HG03378 (cell line): Measurements from ENCODE around the gene KAZN.

Source experiments
- ATAC-seq: cut with Tn5 transposase; IDR thresholded peaks from one replicate; pipeline ENCODE4 v1.9.1; 2021; ENCODE audit warnings: mild to moderate bottlenecking, moderate library complexity; ENCODE audit not compliant: unreplicated experiment

The KAZN gene

GRCh38 chr1:14897997-14898645, 299.6 kb downstream of the KAZN start:
- no peak for ATAC-seq

- no peak for ATAC-seq
Measured at GRCh38 chr1:14899686-14900085, 301.2 kb downstream of the KAZN start.

DNA sequence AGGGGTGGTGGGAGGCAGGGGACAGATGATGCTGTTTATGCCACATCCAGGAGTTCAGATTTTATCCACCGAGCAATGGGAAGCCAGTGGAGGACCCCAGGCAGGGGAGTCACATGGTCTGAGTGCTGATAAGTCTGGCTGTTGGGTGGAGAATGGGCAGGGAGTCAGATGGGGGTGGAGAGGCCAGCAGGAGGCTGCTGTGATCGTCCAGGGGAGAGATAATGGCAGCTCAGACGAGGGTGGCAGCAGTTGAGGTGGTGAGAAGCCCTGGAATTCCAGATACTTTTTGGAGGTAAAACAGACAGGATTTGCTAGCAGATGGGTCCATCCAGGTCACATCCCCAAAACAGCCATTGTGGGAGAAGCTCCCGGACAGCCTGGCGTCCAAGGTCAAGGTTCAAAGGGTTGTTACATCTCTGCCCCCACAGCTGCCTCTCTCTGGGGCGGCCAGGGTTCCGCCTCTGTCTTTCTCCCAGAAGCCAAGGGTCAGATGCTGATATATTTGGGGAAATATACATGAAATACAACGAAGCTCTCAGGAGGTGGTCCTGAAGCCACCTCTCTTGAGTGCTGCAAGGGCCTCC, 303.0 kb downstream of the KAZN start:
- ATAC-seq = no peak

DNA sequence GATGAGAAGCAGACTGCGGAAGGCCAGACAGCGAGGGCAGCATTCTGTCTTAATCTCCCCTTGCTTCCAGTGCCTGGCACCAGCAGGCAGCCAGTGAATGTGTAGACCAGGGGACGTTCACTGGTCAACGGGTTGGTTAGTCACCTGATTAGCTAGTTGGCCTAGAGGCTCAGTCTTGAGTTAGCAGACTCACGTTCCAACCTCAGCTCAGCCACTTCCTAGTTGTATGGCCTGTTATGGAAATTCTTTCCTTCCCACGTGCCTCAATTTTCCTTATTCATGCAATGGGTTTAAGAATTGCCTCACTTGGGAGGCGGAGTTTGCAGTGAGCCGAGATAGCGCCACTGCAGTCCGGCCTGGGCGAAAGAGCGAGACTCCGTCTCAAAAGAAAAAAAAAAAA, 305.4 kb downstream of the KAZN start:
- no peak for ATAC-seq

GRCh38 chr1:14906665-14907064, 308.2 kb downstream of the KAZN start:
- ATAC-seq = no peak

DNA sequence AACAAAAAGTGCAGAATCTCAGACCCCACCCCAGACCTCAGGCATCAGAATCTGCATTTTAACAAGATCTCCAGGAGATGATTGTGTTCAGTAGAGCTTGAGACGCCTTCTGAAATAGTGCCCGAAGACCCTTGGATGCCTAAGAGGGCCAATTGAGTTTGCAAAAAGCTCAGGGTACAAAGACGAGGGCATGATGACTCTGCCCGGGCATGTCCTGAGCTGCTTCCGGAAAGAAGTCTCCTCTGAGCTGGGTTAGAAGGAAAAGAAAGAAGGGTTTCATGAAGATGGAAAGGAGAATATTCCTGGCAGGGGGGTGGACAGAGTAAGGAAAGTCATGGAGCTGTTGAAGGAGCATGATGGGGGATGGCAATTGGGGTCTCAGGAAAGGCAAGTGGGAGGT, 308.9 kb downstream of the KAZN start:
- no peak for ATAC-seq

GRCh38 chr1:14909273-14909672, 310.8 kb downstream of the KAZN start:
- ATAC-seq = no peak

DNA sequence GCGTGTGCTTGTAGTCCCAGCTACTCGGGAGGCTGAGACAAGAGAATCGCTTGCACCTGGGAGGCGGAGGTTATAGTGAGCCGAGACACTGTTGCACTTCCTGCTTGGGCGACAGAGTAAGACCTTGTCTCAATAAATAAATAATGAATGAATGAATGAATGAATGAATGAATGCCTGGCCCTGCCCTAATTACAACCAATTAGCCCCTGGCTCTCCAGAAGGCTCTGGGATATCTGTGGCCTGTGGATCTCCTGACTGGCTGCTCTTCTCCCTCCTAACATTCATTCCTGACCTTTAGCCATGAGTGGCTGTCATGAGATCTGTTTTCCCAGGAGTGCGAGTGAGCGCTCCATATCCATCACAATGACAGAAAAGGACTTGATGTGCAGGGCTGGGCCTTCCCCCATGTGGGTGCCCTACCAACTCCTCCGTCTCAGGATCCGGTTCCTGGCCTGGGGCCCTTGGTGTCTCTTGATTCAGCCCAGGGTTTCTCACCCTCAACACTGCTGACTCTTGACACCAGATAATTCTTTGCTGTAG, 311.5 kb downstream of the KAZN start:
- no peak for ATAC-seq

DNA sequence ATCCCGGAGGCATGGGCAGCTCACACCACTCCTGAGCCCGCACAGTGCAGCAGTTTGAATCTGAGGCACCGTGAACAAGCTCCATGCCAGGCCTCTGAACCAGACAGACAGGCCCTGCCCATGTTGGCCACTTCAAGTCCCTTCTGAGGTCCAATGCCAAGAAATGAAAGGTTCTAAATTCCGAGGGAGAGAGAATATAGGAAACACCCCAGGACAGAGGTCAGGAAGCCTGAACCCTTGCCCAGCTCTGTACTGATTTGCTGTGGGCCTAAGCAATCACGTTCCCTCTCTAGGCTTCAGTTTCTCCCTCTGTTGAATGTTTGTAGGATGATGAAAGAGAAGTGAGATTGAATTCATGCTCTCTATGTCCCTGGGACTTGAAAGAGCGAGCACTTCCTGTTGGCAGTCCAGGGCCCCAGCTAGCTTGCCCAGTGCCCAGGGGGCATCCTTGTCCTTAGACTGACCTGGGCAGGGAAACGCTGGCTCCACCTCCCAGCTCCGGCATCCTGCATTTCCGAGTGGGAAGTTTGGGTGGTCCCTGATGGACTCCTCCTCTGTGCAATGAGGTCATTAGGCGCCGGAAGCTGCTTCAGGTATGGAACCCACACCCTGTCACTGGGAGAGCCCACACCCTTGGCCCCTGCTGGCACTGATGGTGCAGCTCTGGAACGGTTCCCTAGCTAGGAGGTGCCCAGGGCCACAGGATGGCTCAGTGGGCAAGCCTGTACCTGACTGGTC, 312.7 kb downstream of the KAZN start:
- no peak for ATAC-seq

DNA sequence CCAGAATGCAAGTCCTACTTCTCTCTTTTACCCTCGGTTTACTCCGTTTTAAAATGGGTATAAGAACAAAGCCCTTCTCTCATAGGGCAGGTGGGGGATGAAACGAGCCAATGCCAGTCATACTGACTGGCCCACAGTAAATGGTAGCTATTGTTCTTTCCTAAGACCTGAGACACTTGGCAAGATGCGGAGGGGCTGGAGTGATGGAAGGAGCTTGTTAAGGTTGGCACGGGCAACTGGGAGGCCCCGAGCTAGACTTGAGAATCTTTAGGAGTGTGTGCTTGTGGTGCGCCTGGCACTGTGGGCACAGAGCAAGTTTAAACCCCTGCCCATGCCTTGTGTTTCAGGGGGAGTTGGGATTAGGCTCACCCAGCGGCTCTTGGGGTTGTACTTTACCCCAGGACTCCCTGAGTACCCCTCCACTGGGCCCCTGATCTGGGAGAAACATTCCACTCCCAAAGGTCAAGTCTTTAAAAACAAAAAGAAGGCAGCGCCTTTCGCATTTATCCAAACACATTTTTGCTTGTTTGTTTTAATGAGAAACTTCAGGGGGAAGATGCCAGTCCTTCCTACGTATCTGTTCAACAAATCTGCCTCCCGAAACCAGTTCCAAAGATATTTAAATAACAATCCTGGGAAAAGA, 314.5 kb downstream of the KAZN start:
- no peak for ATAC-seq

GRCh38 chr1:14913482-14914177, 315.1 kb downstream of the KAZN start:
- ATAC-seq = no peak

GRCh38 chr1:14914351-14914988, 316.0 kb downstream of the KAZN start:
- no peak for ATAC-seq

DNA sequence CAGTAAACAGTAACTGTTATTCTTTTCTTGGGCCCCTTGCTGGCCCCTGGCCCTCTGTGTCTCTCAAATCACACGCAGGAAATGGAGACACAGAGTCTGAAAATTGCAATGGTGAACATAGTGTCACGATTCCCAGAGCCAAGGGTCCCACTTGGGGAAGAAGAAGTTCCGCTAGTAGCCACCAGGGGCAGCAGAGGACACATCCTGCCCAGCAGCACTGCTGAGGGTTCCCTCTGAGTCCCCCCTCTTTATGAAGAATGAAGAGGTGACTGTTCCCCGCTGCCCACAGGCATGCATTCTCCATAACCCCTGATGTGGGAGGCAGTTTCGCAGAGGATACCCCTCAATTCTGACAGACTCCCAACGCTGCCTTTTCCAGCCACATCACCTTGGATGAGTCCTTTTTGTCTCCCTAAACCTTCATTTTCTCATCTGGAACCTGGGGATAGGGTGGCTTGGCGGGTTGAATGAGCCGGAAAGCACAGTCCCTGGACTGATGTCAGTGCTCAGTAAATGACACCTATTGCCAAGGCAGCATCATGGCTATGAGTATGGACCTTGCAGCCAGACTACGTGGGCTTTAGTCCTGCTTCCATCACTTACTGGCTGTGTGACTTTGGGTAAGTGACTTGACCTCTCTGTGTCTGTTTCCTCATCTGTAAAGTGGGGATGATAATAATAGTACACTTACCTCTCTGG, 317.0 kb downstream of the KAZN start:
- no peak for ATAC-seq

GRCh38 chr1:14919289-14919688, 320.8 kb downstream of the KAZN start:
- ATAC-seq = no peak

GRCh38 chr1:14919751-14920150, 321.3 kb downstream of the KAZN start:
- ATAC-seq = no peak

GRCh38 chr1:14921057-14921456, 322.6 kb downstream of the KAZN start:
- ATAC-seq = no peak

DNA sequence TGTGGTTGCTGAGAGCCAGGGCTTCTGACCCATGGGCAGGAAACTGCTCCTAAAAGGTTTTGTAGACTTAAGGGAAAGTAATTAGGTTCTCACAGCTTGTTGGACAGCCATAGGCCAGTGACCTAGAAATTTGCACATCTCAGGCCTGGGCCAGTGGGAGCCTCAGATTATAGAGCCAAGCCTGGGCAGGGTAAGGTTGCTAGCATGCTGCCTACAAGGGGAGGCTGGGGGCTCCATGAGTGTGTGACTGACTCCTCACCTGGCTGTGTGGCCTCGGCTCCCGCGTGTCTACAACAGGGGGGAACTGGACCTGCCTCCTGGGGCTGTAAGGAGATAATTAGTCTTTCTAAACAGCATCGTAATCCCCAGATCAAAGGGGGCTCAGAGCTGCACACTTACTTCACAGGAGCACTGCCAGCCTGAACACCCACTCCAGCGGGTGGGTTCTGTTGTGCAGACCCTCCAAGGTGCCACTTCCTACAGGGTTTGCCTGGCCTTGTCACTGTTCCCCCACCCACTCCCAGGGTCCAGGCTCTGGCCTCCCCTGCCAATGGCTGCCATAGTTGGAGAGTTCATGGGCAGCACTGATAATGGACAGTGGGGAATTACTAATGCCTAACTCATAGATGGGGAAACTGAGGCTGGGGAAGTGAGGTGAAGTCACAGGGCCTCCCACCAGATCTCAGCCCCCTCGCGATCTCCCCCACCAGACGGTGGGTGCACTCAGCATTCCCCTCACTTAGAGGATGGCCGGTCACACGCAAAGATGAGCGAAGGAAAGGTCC, 324.6 kb downstream of the KAZN start:
- no peak for ATAC-seq

DNA sequence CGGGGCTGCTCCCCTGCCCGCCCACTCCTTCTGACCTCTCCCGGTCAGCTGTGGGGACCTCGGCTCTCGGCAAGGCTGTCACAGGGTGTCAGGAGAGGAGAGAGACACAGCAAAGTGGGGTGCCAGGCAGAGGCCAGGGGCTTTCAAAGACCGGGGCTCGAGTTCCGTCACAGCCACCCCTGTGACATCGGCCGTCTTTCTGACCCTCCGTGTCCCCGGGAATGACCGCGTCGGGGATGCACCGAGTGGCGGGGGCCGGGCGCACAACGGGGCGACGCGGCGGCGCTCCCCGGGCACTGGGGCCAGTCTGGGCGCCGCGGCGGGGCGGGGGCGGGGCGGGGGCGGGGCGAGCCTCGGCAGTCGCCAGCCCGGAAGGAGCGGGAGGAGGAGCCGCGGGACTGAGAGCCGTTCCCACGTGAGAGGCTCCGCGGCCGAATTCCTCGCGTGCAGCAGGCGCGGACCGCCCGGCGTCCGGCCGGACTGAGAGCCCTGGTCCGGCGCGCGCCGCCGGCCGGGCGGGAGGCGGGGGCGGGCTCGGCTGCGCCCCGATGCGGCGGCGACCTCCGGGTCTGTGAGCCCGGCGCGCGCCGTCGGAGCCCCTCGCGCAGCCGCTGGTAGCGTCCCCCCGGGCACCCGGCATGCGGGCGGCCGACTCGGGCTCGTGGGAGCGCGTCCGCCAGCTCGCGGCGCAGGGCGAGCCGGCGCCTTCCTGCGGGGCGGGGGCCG, 325.4 kb downstream of the KAZN start:
- no peak for ATAC-seq
